Measurements from ENCODE around the gene MPPED2. TPM values are rescaled to one million over a fixed set of nuclear protein-coding genes. Genes with fewer than 3 reads are reported as not detected.

Gene MPPED2
- total and polyA plus RNA-seq, 2 of the 13 experiments (the other 11 are each of a cell fraction or from before 2014, with no cell fraction given), result not detected

- in situ Hi-C loops (cut with HindIII; ENCODE audit: extremely low pct_ligation_motif_present, low pct_unique_long_range_greater_than_20kb), result no loop called here
- intact Hi-C loops (cut with micrococcal nuclease; ENCODE audit: unreplicated experiment), result no loop called here
- WGBS (ENCODE audit: low lambda C conversion rate), result 4% methylated on average over 2 of the region's 2 CpGs
These were observed 17.2 kb upstream of the MPPED2 start for GRCh38 chr11:30603357-30603756.

More at GRCh38 chr11:30603357-30603756, 17.2 kb upstream of the MPPED2 start:
- no peak overlapping the region for H3K9ac ChIP-seq (ENCODE audit: insufficient read depth, low read depth, low read length)
- ChIA-PET POLR2A (no interaction called here), CTCF (ENCODE audit: low intra/inter-chr PET ratio, low total read pairs) (no interaction called here)
- H4K20me1 ChIP-seq (ENCODE audit: insufficient read depth, low read length), result no peaks in the 10 kb centered on the region
- TF ChIP-seq PHF20 (CRISPR knock-in tag; IDR thresholded peaks at IDR 0.05), result no peak
- TF ChIP-seq PLRG1 (conservative IDR thresholded peaks at IDR 0.05), result no peak
- TF ChIP-seq EP300 (IDR thresholded peaks at IDR 0.05; ENCODE audit: low read depth in 2 of 2, low read length in 2 of 2), result no peak
- no peak for TF ChIP-seq EP300 (CRISPR knock-in tag; IDR thresholded peaks at IDR 0.05; ENCODE audit: borderline replicate concordance)
- no peak for TF ChIP-seq MLLT10 (CRISPR knock-in tag; IDR thresholded peaks at IDR 0.05)
- no peak for TF ChIP-seq YY1 (IDR thresholded peaks at IDR 0.05; ENCODE audit: insufficient read depth, insufficient replicate concordance, low read depth, low read length)
- TF ChIP-seq, protein P1, sequence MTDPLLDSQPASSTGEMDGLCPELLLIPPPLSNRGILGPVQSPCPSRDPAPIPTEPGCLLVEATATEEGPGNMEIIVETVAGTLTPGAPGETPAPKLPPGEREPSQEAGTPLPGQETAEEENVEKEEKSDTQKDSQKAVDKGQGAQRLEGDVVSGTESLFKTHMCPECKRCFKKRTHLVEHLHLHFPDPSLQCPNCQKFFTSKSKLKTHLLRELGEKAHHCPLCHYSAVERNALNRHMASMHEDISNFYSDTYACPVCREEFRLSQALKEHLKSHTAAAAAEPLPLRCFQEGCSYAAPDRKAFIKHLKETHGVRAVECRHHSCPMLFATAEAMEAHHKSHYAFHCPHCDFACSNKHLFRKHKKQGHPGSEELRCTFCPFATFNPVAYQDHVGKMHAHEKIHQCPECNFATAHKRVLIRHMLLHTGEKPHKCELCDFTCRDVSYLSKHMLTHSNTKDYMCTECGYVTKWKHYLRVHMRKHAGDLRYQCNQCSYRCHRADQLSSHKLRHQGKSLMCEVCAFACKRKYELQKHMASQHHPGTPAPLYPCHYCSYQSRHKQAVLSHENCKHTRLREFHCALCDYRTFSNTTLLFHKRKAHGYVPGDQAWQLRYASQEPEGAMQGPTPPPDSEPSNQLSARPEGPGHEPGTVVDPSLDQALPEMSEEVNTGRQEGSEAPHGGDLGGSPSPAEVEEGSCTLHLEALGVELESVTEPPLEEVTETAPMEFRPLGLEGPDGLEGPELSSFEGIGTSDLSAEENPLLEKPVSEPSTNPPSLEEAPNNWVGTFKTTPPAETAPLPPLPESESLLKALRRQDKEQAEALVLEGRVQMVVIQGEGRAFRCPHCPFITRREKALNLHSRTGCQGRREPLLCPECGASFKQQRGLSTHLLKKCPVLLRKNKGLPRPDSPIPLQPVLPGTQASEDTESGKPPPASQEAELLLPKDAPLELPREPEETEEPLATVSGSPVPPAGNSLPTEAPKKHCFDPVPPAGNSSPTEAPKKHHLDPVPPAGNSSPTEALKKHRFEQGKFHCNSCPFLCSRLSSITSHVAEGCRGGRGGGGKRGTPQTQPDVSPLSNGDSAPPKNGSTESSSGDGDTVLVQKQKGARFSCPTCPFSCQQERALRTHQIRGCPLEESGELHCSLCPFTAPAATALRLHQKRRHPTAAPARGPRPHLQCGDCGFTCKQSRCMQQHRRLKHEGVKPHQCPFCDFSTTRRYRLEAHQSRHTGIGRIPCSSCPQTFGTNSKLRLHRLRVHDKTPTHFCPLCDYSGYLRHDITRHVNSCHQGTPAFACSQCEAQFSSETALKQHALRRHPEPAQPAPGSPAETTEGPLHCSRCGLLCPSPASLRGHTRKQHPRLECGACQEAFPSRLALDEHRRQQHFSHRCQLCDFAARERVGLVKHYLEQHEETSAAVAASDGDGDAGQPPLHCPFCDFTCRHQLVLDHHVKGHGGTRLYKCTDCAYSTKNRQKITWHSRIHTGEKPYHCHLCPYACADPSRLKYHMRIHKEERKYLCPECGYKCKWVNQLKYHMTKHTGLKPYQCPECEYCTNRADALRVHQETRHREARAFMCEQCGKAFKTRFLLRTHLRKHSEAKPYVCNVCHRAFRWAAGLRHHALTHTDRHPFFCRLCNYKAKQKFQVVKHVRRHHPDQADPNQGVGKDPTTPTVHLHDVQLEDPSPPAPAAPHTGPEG (CRISPR knock-in tag; IDR thresholded peaks at IDR 0.05), result no peak
- 0 out of 2 replicates have a peak, but pooled peaks have one; percentile 16 for TF ChIP-seq CEBPB (IDR thresholded peaks at IDR 0.05; ENCODE audit: borderline replicate concordance, low read depth, low read length)
- no peak overlapping the region for H2AFZ ChIP-seq (ENCODE audit: low read length)
- H3K36me3 ChIP-seq (replicated peaks in 1 of 2; ENCODE audit: control insufficient read depth in 1 of 2, insufficient read depth in 2 of 2, low read length in 2 of 2), result no peaks in the 10 kb centered on the region
- no peak overlapping the region for H3K4me3 ChIP-seq (replicated peaks in 1 of 3; ENCODE audit: insufficient read depth in 1 of 3, low read depth in 2 of 3, low read length in 3 of 3)
- ATAC-seq, result no peak
- H3K4me2 ChIP-seq (ENCODE audit: low read depth, low read length), result no peak overlapping the region
- H3K9me3 ChIP-seq (ENCODE audit: low read length), result no peaks in the 10 kb centered on the region
- H3K27ac ChIP-seq (ENCODE audit: extremely low read length, insufficient read depth, low read length), result no peak overlapping the region
- BruUV-seq (replicated peaks), result no TSS peak
- DNase-seq (ENCODE audit: low spot score), result no peak
- H3K79me2 ChIP-seq (ENCODE audit: insufficient read depth, low read length), result no peaks in the 10 kb centered on the region
- FAIRE-seq, result no peak
- no peaks in the 10 kb centered on the region for H3K27me3 ChIP-seq (ENCODE audit: control insufficient read depth in 1 of 2, insufficient read depth in 2 of 2, low read length in 2 of 2)
- no peaks in the 10 kb centered on the region for H3K4me1 ChIP-seq (ENCODE audit: insufficient read depth, low read length)
